Measurements from ENCODE around the gene SUGCT. TPM values are rescaled to one million over a fixed set of nuclear protein-coding genes. Genes with fewer than 3 reads are reported as not detected.

Gene SUGCT
- total and polyA plus RNA-seq, 7 donors: 2.4 to 7.3 (median 3.2) TPM

DNA sequence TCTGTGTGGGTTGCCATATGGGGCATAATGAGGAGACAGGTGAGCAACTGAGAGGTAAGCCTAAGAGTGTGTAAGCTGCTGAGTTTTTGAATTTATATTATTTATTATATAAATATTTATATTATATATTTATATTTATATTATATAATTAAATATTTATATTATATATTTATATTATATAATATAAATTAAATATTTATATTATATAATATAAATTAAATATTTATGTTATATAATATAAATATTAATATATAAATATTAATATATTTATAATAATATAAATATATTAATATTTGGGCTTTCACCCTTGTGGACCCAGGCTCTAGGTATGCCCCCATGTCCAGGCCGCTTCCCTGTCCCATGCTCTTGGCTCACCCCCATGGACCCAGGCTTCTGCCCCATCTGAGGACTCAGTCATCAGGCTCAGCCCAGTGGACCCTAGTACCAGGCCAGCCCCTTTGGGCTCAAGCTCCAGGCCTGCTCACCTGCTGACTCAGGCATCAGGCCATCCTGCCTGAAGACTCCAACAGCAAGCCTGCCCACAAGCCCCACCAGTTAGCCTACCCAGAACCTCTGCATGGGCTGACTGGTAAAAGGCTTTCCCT lies 755.4 kb downstream of the SUGCT start:
- WGBS, 3 donors: 100% methylated on average over 1 of the region's 1 CpG
- ATAC-seq (no peak), DNase-seq (no peak)
- Histone ChIP-seq H3K4me1 (no peaks in the 10 kb centered on the region), H3K27ac (no peak overlapping the region), H3K36me3 (ENCODE audit: insufficient read depth in 1 of 2, low read depth in 1 of 2) (no peaks in the 10 kb centered on the region), H3K27me3 (ENCODE audit: insufficient read depth in 3 of 3, low read length in 2 of 3) (no peaks in the 10 kb centered on the region), H3K9me3 (no peaks in the 10 kb centered on the region), H3K4me3 (no peak overlapping the region)
- intact Hi-C loops (cut with DNase I): no loop called here
- TF ChIP-seq CTCF (IDR thresholded peaks at IDR 0.05): no peak

GRCh38 chr7:40891232-40891631 lies 756.4 kb downstream of the SUGCT start:
- Histone ChIP-seq H3K9me3 (no peaks in the 10 kb centered on the region), H3K36me3 (ENCODE audit: insufficient read depth in 1 of 2, low read depth in 1 of 2) (no peaks in the 10 kb centered on the region), H3K27ac (no peak overlapping the region), H3K4me3 (no peak overlapping the region), H3K27me3 (ENCODE audit: insufficient read depth in 3 of 3, low read length in 2 of 3) (no peaks in the 10 kb centered on the region), H3K4me1 (no peaks in the 10 kb centered on the region)
- ATAC-seq (no peak), DNase-seq (no peak)
- intact Hi-C loops (cut with DNase I): no loop called here
- TF ChIP-seq CTCF (IDR thresholded peaks at IDR 0.05): no peak
- WGBS, 3 donors: 93 to 97% (median 93%) methylated on average over 2 of the region's 2 CpGs

GRCh38 chr7:40899151-40899550 lies 764.3 kb downstream of the SUGCT start:
- no peak overlapping the region for H3K4me3 ChIP-seq
- H3K4me1 ChIP-seq: no peaks in the 10 kb centered on the region
- H3K27me3 ChIP-seq (ENCODE audit: insufficient read depth in 3 of 3, low read length in 2 of 3): no peaks in the 10 kb centered on the region
- no peak for TF ChIP-seq CTCF (IDR thresholded peaks at IDR 0.05)
- peak in 1 of 2 donors; percentile 51 for DNase-seq
- H3K9me3 ChIP-seq: no peaks in the 10 kb centered on the region
- WGBS, 3 donors: 77 to 85% (median 83%) methylated on average over 15 of the region's 15 CpGs
- intact Hi-C loops (cut with DNase I): no loop called here
- peak in 3 of 4 donors; percentile 66 to 83 (median 81) for ATAC-seq
- no peak overlapping the region for H3K27ac ChIP-seq
- no peaks in the 10 kb centered on the region for H3K36me3 ChIP-seq (ENCODE audit: insufficient read depth in 1 of 2, low read depth in 1 of 2)

- intact Hi-C loops (cut with DNase I): no loop called here
- ATAC-seq (peak in 3 of 4 donors; percentile 55 to 70 (median 68)), DNase-seq (no peak)
- Histone ChIP-seq H3K27me3 (ENCODE audit: insufficient read depth in 3 of 3, low read length in 2 of 3) (no peaks in the 10 kb centered on the region), H3K9me3 (no peaks in the 10 kb centered on the region), H3K4me3 (no peak overlapping the region), H3K4me1 (no peaks in the 10 kb centered on the region), H3K36me3 (ENCODE audit: insufficient read depth in 1 of 2, low read depth in 1 of 2) (no peaks in the 10 kb centered on the region), H3K27ac (peak overlapping the region; percentile 53)
- no peak for TF ChIP-seq CTCF (IDR thresholded peaks at IDR 0.05)
- 65 to 71% (median 66%) methylated on average over 16 of the region's 16 CpGs for WGBS, 3 donors
Measured at GRCh38 chr7:40899636-40900507, 765.1 kb downstream of the SUGCT start.
